ENCODE results near the gene DOCK1.

The DOCK1 gene

GRCh38 chr10:126955934-126956711 is 50.9 kb downstream of the DOCK1 start:
- DNase-seq, result no peak

- DNase-seq, result no peak
Observed at GRCh38 chr10:126956712-126957108, 51.5 kb downstream of the DOCK1 start.

GRCh38 chr10:126957111-126957510 is 51.9 kb downstream of the DOCK1 start:
- DNase-seq, result no peak

- no peak for DNase-seq
Observed at GRCh38 chr10:126959431-126959830, 54.2 kb downstream of the DOCK1 start.

GRCh38 chr10:126959906-126960685 is 54.9 kb downstream of the DOCK1 start:
- no peak for DNase-seq

GRCh38 chr10:126963354-126963753 is 58.1 kb downstream of the DOCK1 start:
- DNase-seq, result no peak

- DNase-seq, result no peak
Observed at GRCh38 chr10:126964190-126964589, 59.0 kb downstream of the DOCK1 start.

- DNase-seq, result no peak
Observed at GRCh38 chr10:126966938-126967337, 61.7 kb downstream of the DOCK1 start.

GRCh38 chr10:126969310-126969709 is 64.1 kb downstream of the DOCK1 start:
- no peak for DNase-seq

- DNase-seq, result no peak
Observed at GRCh38 chr10:126972635-126973414, 67.6 kb downstream of the DOCK1 start.

- no peak for DNase-seq
Observed at GRCh38 chr10:126975221-126975620, 70.0 kb downstream of the DOCK1 start.

- no peak for DNase-seq
Observed at GRCh38 chr10:126977216-126977615, 72.0 kb downstream of the DOCK1 start.

- DNase-seq, result no peak
Observed at GRCh38 chr10:126979311-126979710, 74.1 kb downstream of the DOCK1 start.

GRCh38 chr10:126993208-126993607 is 88.0 kb downstream of the DOCK1 start:
- DNase-seq, result no peak

- no peak for DNase-seq
Observed at GRCh38 chr10:126997801-126998590, 92.8 kb downstream of the DOCK1 start.

GRCh38 chr10:127000598-127000997 is 95.4 kb downstream of the DOCK1 start:
- DNase-seq, result no peak

GRCh38 chr10:127003032-127003685 is 97.9 kb downstream of the DOCK1 start:
- no peak for DNase-seq

- no peak for DNase-seq
Observed at GRCh38 chr10:127006453-127006852, 101.2 kb downstream of the DOCK1 start.

GRCh38 chr10:127009366-127009765 is 104.1 kb downstream of the DOCK1 start:
- DNase-seq, result no peak

- DNase-seq, result no peak
Observed at GRCh38 chr10:127011174-127011573, 105.9 kb downstream of the DOCK1 start.

GRCh38 chr10:127012071-127012768 is 107.0 kb downstream of the DOCK1 start:
- DNase-seq, result no peak

Measured in SHP77 treated with DMSO at 0.1 percent for 48 hours (cell line).